ENCODE results near the gene MORC3.

DNA sequence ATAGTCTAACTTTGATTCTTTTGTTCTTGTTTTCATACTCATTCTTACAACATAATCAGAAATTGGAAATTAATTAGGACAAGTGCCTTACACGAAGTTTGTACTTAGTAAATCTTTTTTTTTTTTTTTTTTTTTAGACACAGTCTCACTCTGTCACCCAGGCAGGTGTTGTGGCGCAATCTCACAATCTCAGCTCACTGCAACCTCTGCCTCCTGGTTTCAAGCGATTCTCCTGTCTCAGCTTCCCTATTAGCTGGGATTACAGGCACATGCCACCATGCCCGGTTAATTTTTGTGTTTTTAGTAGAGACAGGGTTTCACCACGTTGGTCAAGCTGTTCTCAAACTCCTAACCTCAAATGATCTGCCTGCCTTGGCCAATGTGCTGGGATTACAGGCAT is 77.6 kb downstream of the MORC3 start:
- TF ChIP-seq, protein P1, sequence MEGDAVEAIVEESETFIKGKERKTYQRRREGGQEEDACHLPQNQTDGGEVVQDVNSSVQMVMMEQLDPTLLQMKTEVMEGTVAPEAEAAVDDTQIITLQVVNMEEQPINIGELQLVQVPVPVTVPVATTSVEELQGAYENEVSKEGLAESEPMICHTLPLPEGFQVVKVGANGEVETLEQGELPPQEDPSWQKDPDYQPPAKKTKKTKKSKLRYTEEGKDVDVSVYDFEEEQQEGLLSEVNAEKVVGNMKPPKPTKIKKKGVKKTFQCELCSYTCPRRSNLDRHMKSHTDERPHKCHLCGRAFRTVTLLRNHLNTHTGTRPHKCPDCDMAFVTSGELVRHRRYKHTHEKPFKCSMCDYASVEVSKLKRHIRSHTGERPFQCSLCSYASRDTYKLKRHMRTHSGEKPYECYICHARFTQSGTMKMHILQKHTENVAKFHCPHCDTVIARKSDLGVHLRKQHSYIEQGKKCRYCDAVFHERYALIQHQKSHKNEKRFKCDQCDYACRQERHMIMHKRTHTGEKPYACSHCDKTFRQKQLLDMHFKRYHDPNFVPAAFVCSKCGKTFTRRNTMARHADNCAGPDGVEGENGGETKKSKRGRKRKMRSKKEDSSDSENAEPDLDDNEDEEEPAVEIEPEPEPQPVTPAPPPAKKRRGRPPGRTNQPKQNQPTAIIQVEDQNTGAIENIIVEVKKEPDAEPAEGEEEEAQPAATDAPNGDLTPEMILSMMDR (IDR thresholded peaks at IDR 0.05; ENCODE audit: insufficient read depth, low read length, poor library complexity, severe bottlenecking), result no peak
- no peak for TF ChIP-seq EZH2phosphoT487 (conservative IDR thresholded peaks at IDR 0.05; ENCODE audit: low read length)
